Keratinocyte (primary cell): ENCODE data around the gene LUZP4. TPM values are rescaled to one million over a fixed set of nuclear protein-coding genes. Genes with fewer than 3 reads are reported as not detected.

Experiments used
- DNase-seq: peaks from one replicate; pipeline ENCODE4 v3.0.0-alpha.2; 2011; ENCODE audit warnings: low read depth, missing footprints, low spot score
- FAIRE-seq: peaks from 2 replicates; lab custom pipeline; 2011; peaks lifted over from hg19 to GRCh38; lab: Jason Lieb, UNC
- H2AFZ ChIP-seq: 2 replicates; pipeline ENCODE4 v1.6.0; 2012; ENCODE audit warnings: low read length, control low read depth, inconsistent platforms; ENCODE audit not compliant: control insufficient read depth
- H3K27ac ChIP-seq: 2 replicates; pipeline ENCODE4 v1.5.1; 2011; ENCODE audit warnings: low read length; ENCODE audit not compliant: control insufficient read depth, insufficient read depth
- H3K27me3 ChIP-seq: 3 replicates; pipeline ENCODE4 v1.6.0; 2011; ENCODE audit warnings: low read length; ENCODE audit not compliant: control insufficient read depth, insufficient read depth; ENCODE audit errors: extremely low read depth
- H3K36me3 ChIP-seq, 2 experiments: 2 replicates in 1 of 2; 3 replicates in 1 of 2; pipeline ENCODE4 v1.5.1; 2011; ENCODE audit warnings: low read length in 2 of 2, mild to moderate bottlenecking in 1 of 2; ENCODE audit not compliant: control insufficient read depth in 2 of 2, insufficient read depth in 2 of 2; ENCODE audit errors: extremely low read depth in 1 of 2
- H3K4me1 ChIP-seq: 3 replicates; pipeline ENCODE4 v1.5.1; 2011; ENCODE audit warnings: low read length; ENCODE audit not compliant: control insufficient read depth, insufficient read depth; ENCODE audit errors: extremely low read depth
- H3K4me2 ChIP-seq: 3 replicates; pipeline ENCODE4 v1.6.0; 2011; ENCODE audit warnings: low read depth, low read length; ENCODE audit not compliant: control insufficient read depth, insufficient read depth; ENCODE audit errors: extremely low read depth
- H3K4me3 ChIP-seq, 3 experiments: fragments of 200-600 bp in 1 of 3; sonication (generic) in 1 of 3; 2 replicates in 2 of 3; 3 replicates in 1 of 3; pipeline ENCODE4 v1.5.1; 2011 to 2016; ENCODE audit warnings: low read length in 3 of 3, mild to moderate bottlenecking in 3 of 3, control low read depth in 2 of 3, inconsistent platforms in 1 of 3, low read depth in 1 of 3, mixed read lengths in 1 of 3, mixed run types in 1 of 3, moderate library complexity in 1 of 3; ENCODE audit not compliant: control insufficient read depth in 2 of 3, insufficient read depth in 2 of 3; ENCODE audit errors: extremely low read depth in 1 of 3
- H3K79me2 ChIP-seq: 2 replicates; pipeline ENCODE4 v1.6.0; 2012; ENCODE audit warnings: low read length; ENCODE audit not compliant: control insufficient read depth, insufficient read depth
- H3K9ac ChIP-seq: 3 replicates; pipeline ENCODE4 v1.6.0; 2011; ENCODE audit warnings: low read length; ENCODE audit not compliant: control insufficient read depth, insufficient read depth; ENCODE audit errors: extremely low read depth
- H3K9me1 ChIP-seq: 3 replicates; pipeline ENCODE4 v1.6.0; 2011; ENCODE audit warnings: low read length; ENCODE audit not compliant: control insufficient read depth, insufficient read depth; ENCODE audit errors: extremely low read depth
- H3K9me3 ChIP-seq: 2 replicates; pipeline ENCODE4 v1.5.1; 2012; ENCODE audit warnings: low read depth, low read length; ENCODE audit not compliant: control insufficient read depth
- H4K20me1 ChIP-seq: 3 replicates; pipeline ENCODE4 v1.6.0; 2011; ENCODE audit warnings: low read length; ENCODE audit not compliant: control insufficient read depth, insufficient read depth; ENCODE audit errors: extremely low read depth
- CTCF ChIP-seq, 3 experiments: IDR thresholded peaks in 1 of 3; conservative IDR thresholded peaks in 1 of 3; optimal IDR thresholded peaks in 1 of 3; 2 replicates in 2 of 3; 3 replicates in 1 of 3; pipeline versions ENCODE3 to v1.5.1; 2011; ENCODE audit warnings: low read length in 3 of 3, mild to moderate bottlenecking in 3 of 3, moderate library complexity in 2 of 3, control low read depth in 1 of 3, inconsistent platforms in 1 of 3; ENCODE audit not compliant: insufficient read depth in 2 of 3; ENCODE audit errors: extremely low read depth in 1 of 3
- EZH2 ChIP-seq: IDR thresholded peaks from one replicate; pipeline ENCODE4 v1.6.1; 2012; ENCODE audit warnings: inconsistent platforms, mild to moderate bottlenecking, low read length, moderate library complexity
- dilution Hi-C: fragments of 300-500 bp; cut with MboI; formaldehyde crosslinking; loops from one replicate; pipeline ENCODE4 v1.7.0; 2020; ENCODE audit warnings: low sequenced_read_pairs; ENCODE audit not compliant: extremely low pct_ligation_motif_present
- polyA plus RNA-seq, 5 experiments: library from polyadenylated mRNA; depleted of rRNA in 3 of 5; stranded (reverse) in 3 of 5; stranded (forward) in 1 of 5; unstranded in 1 of 5; fragments of >200 nt; gene quantifications; 1 replicate in 1 of 5; 2 replicates in 3 of 5; 3 replicates in 1 of 5; pipeline versions ENCODE4 v1.2.1 to v1.2.3, GENCODE V29; 2011 to 2012; ENCODE audit warnings: missing spikeins in 2 of 5, low read depth in 1 of 5, low replicate concordance in 1 of 5

Gene LUZP4
- polyA plus RNA-seq, 1 donor (not counting 4 experiments of a cell fraction or from before 2014, with no cell fraction given), result not detected

GRCh38 chrX:115297189-115297588 is 7.7 kb downstream of the LUZP4 start:
- FAIRE-seq (no peak), DNase-seq (no peak)
- H3K4me3 ChIP-seq, result no peak overlapping the region
- H3K4me2 ChIP-seq, result no peak overlapping the region
- H4K20me1 ChIP-seq, result no peaks in the 10 kb centered on the region
- H3K9me3 ChIP-seq, result no peaks in the 10 kb centered on the region
- no peak overlapping the region for H3K9ac ChIP-seq
- no peaks in the 10 kb centered on the region for H3K79me2 ChIP-seq
- TF ChIP-seq EZH2, result no peak
- no peak for TF ChIP-seq CTCF (optimal IDR thresholded peaks at IDR 0.05 in 1 of 3, IDR thresholded peaks at IDR 0.05 in 1 of 3, conservative IDR thresholded peaks at IDR 0.05 in 1 of 3; ENCODE audit: extremely low read depth in 1 of 3, insufficient read depth in 2 of 3, low read length in 3 of 3)
- H3K27ac ChIP-seq, result no peak overlapping the region
- H3K9me1 ChIP-seq, result no peaks in the 10 kb centered on the region
- no peaks in the 10 kb centered on the region for H3K36me3 ChIP-seq
- H3K27me3 ChIP-seq, result no peaks in the 10 kb centered on the region
- H3K4me1 ChIP-seq, result no peaks in the 10 kb centered on the region
- dilution Hi-C loops, result no loop called here
- H2AFZ ChIP-seq, result no peak overlapping the region

DNA sequence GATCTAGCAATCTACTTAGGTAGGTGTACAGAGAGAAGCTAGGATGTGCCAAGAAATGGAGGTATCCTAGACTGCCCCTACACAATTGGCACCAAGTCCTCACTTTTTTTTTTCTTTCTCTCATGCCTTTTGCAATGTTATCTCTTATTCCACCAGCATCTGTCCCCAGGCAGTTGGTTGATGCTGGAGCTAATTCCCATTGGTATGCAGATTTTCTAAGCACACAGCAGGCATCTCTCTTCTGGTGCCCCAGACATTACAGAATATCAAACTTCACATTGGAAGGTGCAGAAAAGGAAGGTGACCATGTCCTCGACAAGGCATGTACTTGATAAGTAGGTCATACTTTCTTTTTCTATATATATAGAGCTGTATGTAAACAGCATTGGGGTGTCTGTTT is 21.6 kb downstream of the LUZP4 start:
- dilution Hi-C loops, result no loop called here
- H2AFZ ChIP-seq, result no peak overlapping the region

More for the DNA sequence above, 21.6 kb downstream of the LUZP4 start:
- Histone ChIP-seq H4K20me1 (peaks cover 3% of the 10 kb centered on the region), H3K4me1 (no peaks in the 10 kb centered on the region), H3K36me3 (no peaks in the 10 kb centered on the region), H3K9me3 (no peaks in the 10 kb centered on the region), H3K4me3 (no peak overlapping the region), H3K9ac (no peak overlapping the region), H3K9me1 (no peaks in the 10 kb centered on the region), H3K27ac (no peak overlapping the region), H3K79me2 (no peaks in the 10 kb centered on the region), H3K27me3 (peaks cover 4% of the 10 kb centered on the region), H3K4me2 (no peak overlapping the region)
- no peak for FAIRE-seq
- no peak for DNase-seq
- TF ChIP-seq EZH2, result no peak
- no peak for TF ChIP-seq CTCF (optimal IDR thresholded peaks at IDR 0.05 in 1 of 3, IDR thresholded peaks at IDR 0.05 in 1 of 3, conservative IDR thresholded peaks at IDR 0.05 in 1 of 3; ENCODE audit: extremely low read depth in 1 of 3, insufficient read depth in 2 of 3, low read length in 3 of 3)
